ENCODE measurements around the gene MOCS1. TPM values are rescaled to one million over a fixed set of nuclear protein-coding genes. Genes with fewer than 3 reads are reported as not detected.
A peak's percentile ranks its signal among the peaks of the same experiment; 100 is the strongest.

The MOCS1 gene
- total RNA-seq, 4 donors from 2014 or later, result 24.0 to 33.0 (median 29.3) TPM

GRCh38 chr6:39964530-39964929, 30.3 kb upstream of the MOCS1 start:
- TF ChIP-seq POLR2A (IDR thresholded peaks at IDR 0.05) (no peak), POLR2AphosphoS5 (IDR thresholded peaks at IDR 0.05) (no peak), EP300 (IDR thresholded peaks at IDR 0.05) (no peak)
- TF ChIP-seq, protein P1, sequence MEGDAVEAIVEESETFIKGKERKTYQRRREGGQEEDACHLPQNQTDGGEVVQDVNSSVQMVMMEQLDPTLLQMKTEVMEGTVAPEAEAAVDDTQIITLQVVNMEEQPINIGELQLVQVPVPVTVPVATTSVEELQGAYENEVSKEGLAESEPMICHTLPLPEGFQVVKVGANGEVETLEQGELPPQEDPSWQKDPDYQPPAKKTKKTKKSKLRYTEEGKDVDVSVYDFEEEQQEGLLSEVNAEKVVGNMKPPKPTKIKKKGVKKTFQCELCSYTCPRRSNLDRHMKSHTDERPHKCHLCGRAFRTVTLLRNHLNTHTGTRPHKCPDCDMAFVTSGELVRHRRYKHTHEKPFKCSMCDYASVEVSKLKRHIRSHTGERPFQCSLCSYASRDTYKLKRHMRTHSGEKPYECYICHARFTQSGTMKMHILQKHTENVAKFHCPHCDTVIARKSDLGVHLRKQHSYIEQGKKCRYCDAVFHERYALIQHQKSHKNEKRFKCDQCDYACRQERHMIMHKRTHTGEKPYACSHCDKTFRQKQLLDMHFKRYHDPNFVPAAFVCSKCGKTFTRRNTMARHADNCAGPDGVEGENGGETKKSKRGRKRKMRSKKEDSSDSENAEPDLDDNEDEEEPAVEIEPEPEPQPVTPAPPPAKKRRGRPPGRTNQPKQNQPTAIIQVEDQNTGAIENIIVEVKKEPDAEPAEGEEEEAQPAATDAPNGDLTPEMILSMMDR (IDR thresholded peaks at IDR 0.05), result no peak
- no peaks in the 10 kb centered on the region for H3K9me3 ChIP-seq
- no peaks in the 10 kb centered on the region for H3K36me3 ChIP-seq
- no peak overlapping the region for H3K4me3 ChIP-seq
- H3K27ac ChIP-seq, result no peak overlapping the region
- WGBS, 2 donors (ENCODE audit: low coverage in 1 of 2), result 77 to 80% methylated on average over 2 of the region's 2 CpGs
- H3K27me3 ChIP-seq, result peaks cover 5% of the 10 kb centered on the region
- no peak for ATAC-seq
- H3K4me1 ChIP-seq, result no peaks in the 10 kb centered on the region

- no peak for ATAC-seq
- Histone ChIP-seq H3K27ac (no peak overlapping the region), H3K9me3 (no peaks in the 10 kb centered on the region), H3K4me3 (no peak overlapping the region), H3K27me3 (peaks cover 5% of the 10 kb centered on the region), H3K36me3 (no peaks in the 10 kb centered on the region), H3K4me1 (no peaks in the 10 kb centered on the region)
- TF ChIP-seq POLR2AphosphoS5 (IDR thresholded peaks at IDR 0.05) (no peak), POLR2A (IDR thresholded peaks at IDR 0.05) (no peak), EP300 (IDR thresholded peaks at IDR 0.05) (no peak)
- TF ChIP-seq, protein P1 (IDR thresholded peaks at IDR 0.05), result no peak
- WGBS, 2 donors (ENCODE audit: low coverage in 1 of 2), result 70 to 74% methylated on average over 3 to 5 of the region's 6 CpGs
These were observed 29.8 kb upstream of the MOCS1 start for GRCh38 chr6:39964094-39964493.

GRCh38 chr6:39962831-39963230, 28.6 kb upstream of the MOCS1 start:
- ATAC-seq, result no peak
- Histone ChIP-seq H3K4me3 (no peak overlapping the region), H3K27me3 (peaks cover 5% of the 10 kb centered on the region), H3K4me1 (no peaks in the 10 kb centered on the region), H3K27ac (no peak overlapping the region), H3K36me3 (no peaks in the 10 kb centered on the region), H3K9me3 (no peaks in the 10 kb centered on the region)
- TF ChIP-seq EP300 (IDR thresholded peaks at IDR 0.05), result no peak
- TF ChIP-seq, protein P1 (IDR thresholded peaks at IDR 0.05), result no peak
- TF ChIP-seq POLR2AphosphoS5 (IDR thresholded peaks at IDR 0.05), result no peak
- no peak for TF ChIP-seq POLR2A (IDR thresholded peaks at IDR 0.05)
- 60 to 73% methylated on average over 4 of the region's 4 CpGs for WGBS, 2 donors (ENCODE audit: low coverage in 1 of 2)

GRCh38 chr6:39961178-39961577, 26.9 kb upstream of the MOCS1 start:
- Histone ChIP-seq H3K36me3 (no peaks in the 10 kb centered on the region), H3K4me3 (no peak overlapping the region), H3K4me1 (no peaks in the 10 kb centered on the region), H3K9me3 (no peaks in the 10 kb centered on the region), H3K27me3 (no peaks in the 10 kb centered on the region), H3K27ac (peak overlapping the region in 1 of 4 donors; percentile 2)
- TF ChIP-seq EP300 (IDR thresholded peaks at IDR 0.05), result no peak
- TF ChIP-seq POLR2A (IDR thresholded peaks at IDR 0.05), result no peak
- TF ChIP-seq, protein P1 (IDR thresholded peaks at IDR 0.05), result no peak
- TF ChIP-seq POLR2AphosphoS5 (IDR thresholded peaks at IDR 0.05), result no peak
- WGBS, 2 donors (ENCODE audit: low coverage in 1 of 2), result 30 to 32% methylated on average over 2 to 5 of the region's 5 CpGs
- peak; percentile 48 for ATAC-seq

DNA sequence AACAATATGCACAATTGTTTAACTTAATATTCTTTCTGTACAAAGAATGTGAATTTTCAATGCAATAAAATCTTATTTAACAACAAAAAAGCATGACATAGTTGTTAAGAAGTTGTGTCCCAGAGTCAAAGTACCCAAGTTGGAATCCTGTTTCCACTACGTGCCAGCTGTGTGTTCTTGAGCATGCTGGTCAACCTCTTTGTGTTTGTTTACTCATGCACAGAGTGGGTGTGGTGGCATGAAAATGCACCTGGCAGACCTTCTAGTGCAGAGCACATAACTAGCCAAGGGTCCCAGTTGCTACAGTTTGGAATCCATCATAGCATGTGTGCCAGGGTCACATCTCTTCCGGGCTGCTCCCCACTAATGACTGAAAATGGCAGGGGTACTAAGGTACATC, 24.7 kb upstream of the MOCS1 start:
- no peak for ATAC-seq
- 87 to 100% methylated on average over 2 of the region's 2 CpGs for WGBS, 2 donors (ENCODE audit: low coverage in 1 of 2)
- TF ChIP-seq, protein P1 (IDR thresholded peaks at IDR 0.05), result no peak
- no peak for TF ChIP-seq POLR2A (IDR thresholded peaks at IDR 0.05)

More for the DNA sequence above, 24.7 kb upstream of the MOCS1 start:
- Histone ChIP-seq H3K36me3 (no peaks in the 10 kb centered on the region), H3K9me3 (no peaks in the 10 kb centered on the region), H3K27ac (no peak overlapping the region), H3K27me3 (no peaks in the 10 kb centered on the region), H3K4me1 (no peaks in the 10 kb centered on the region), H3K4me3 (no peak overlapping the region)

Data from gastroesophageal sphincter (tissue), 4 donors.